Smooth muscle cell of the brain vasculature (primary cell): ENCODE measurements around the gene DCX.
"Not testable (repeated sequence)": the region's sequence is repeated elsewhere in the genome, so short reads cannot be mapped to it uniquely, and the experiment has no call there.

Experiments used
- DNase-seq: peaks from one replicate; pipeline ENCODE4 v3.0.0-alpha.2; 2012; ENCODE audit warnings: low read depth, low spot score

The DCX gene

GRCh38 chrX:111372086-111372485, 39.9 kb downstream of the DCX start:
- no peak for DNase-seq

GRCh38 chrX:111365770-111366325, 46.1 kb downstream of the DCX start:
- no peak for DNase-seq

- DNase-seq = no peak
These were observed 48.3 kb downstream of the DCX start for GRCh38 chrX:111363741-111364140.

GRCh38 chrX:111361751-111362150, 50.2 kb downstream of the DCX start:
- DNase-seq = no peak

GRCh38 chrX:111360839-111361238, 51.2 kb downstream of the DCX start:
- DNase-seq = no peak

DNA sequence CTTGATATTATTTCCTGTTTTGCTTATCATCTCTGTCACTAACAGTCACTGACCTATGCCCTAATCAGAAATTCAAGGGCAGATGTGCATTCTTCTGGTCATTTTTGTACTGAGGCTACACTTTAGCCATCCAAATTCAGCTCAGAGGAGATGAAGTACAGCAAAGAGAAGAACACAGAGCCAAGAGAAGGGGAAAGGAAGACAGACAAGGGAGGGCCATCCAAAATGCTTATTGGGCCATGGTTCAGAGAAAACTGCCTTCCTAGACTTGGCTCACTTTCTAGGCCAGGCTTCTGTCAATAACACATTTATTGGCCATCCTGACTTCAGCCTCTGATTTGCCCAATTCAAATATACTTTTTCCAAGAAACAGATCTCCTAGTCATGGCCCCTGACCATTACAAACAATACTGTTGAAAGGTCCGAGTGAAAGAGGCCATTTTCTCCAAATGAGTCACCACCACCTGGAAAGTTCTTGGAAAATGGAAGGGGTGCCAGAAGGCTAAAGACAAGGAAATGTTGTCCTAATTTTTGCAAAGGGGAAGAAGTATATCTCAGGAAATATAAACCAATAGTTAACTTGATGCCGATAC, 56.4 kb downstream of the DCX start:
- DNase-seq = no peak

GRCh38 chrX:111354496-111354895, 57.5 kb downstream of the DCX start:
- DNase-seq = no peak

GRCh38 chrX:111353793-111354192, 58.2 kb downstream of the DCX start:
- no peak for DNase-seq

DNA sequence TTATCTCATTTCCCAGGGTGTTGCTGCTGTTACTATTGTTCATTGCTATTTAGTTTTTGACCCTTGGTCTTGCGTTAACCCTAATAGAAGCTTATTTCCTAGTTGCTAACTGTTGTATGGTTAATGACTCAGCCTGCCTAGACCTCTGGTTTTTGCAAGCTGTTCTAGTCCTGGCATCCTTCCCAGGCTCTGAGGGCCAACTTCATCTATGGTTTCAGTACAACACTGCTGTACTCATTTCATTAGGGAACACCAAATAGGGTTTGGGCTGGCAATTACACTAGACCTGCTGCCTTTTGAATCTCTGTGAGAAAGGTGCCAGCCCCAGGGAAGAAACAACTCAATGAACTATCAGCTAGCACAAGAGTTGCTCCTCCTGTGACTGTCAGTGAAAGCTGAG, 59.6 kb downstream of the DCX start:
- DNase-seq = no peak

- DNase-seq = no peak
These were observed 62.1 kb downstream of the DCX start for GRCh38 chrX:111349934-111350333.

DNA sequence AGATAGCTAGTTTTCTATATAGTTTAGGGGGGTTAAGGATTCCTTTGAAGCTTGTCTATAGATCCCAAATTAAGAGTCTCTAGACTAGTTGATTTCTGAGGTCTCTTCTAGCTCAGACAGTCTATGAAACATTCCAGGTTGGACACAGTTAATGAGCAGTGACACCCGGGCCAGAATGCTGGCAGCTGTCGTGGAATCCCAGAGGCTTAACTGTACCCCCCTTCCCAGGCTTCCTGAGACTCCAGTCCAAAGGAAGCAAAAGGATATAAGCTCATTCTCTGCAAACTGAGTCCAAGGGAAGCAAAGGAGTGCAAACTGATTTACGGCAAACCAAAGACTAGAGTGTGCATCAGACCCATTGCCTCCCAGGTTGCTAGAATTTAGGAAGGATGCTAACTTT, 62.9 kb downstream of the DCX start:
- no peak for DNase-seq

DNA sequence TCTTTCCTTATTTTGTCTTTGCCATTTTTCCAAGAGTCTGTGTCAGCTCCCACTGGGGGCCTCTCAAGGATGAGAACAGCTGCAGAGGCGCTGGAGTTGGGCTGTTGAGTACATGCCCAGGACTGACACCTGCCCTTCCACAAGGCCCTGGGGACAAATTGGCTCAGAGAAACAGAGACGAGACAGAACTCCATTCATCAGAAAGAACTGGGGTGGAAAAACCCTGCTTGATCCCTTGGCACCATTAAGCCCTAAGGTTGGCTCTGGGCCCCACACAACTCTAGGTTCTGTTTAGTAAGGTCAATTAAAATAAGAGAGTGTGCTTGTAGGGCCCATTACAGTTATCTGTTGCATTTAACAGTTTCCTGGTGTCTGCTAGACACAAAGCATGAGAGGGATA, 63.6 kb downstream of the DCX start:
- no peak for DNase-seq

DNA sequence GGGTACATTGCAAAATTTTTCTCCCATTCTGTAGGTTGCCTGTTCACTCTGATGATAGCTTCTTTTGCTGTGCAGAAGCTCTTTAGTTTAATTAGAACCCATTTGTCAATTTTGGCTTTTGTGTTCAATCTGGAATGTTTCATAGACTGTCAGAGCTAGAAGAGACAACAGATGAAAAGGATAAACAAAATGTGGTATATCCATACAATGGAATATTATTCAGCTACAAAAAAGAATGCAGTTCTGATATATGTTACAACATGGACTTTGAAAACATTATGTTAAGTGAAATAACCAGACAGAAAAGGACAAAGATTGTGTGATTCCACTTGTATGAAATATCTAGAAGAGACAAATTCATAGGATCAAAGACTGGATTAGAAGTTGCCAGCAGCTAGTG, 65.8 kb downstream of the DCX start:
- DNase-seq = not testable (repeated sequence)

- DNase-seq = no peak
These were observed 71.9 kb downstream of the DCX start for GRCh38 chrX:111340054-111340453.

DNA sequence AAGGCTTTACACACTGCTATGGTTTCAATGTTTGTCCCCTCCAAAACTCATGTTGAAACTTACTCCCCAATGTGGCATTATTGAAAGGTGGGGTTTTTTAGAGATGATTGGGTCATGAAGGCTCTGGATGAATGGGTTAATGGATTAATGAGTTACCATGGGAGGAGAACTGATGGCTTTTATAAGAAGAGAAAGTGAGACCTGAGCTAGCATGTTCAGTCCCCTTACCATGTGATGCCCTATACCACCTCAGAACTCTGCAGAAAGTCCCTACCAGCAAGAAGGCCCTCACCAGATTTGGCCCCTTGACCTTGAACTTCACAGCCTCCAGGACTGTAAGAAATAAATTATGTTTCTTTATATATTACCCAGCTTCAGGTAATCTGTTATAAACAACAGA, 72.8 kb downstream of the DCX start:
- no peak for DNase-seq

DNA sequence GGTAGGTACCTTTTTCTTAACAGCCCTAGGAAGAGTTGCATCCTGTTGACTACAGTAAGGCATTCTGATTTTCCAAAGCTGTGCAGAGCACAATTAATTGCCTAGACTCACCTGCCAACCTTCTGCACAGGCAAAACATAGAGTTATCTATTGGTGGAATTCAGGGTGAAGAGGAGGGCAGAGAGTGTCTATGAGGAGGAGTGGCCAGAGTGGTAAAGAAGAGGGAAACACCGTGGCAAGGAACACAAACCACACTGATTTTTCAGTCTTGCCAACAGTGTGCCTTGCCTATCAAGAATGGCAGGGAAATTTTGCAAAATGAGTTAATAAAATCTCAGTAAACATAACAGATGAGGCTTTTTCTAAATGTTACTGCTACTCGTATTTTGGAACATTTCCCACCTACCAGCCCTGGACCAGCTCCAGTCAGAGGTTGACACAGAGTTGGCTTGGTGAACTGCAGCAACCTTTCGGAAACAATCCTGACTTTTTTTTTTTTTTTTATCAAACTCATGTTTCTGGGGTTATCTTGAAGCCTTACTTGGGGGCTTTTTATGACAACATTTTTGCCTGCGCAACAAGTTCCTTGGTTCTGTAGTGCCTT, 73.8 kb downstream of the DCX start:
- no peak for DNase-seq

- no peak for DNase-seq
These were observed 74.8 kb downstream of the DCX start for GRCh38 chrX:111337067-111337637.

GRCh38 chrX:111336141-111336540, 75.9 kb downstream of the DCX start:
- DNase-seq = no peak

DNA sequence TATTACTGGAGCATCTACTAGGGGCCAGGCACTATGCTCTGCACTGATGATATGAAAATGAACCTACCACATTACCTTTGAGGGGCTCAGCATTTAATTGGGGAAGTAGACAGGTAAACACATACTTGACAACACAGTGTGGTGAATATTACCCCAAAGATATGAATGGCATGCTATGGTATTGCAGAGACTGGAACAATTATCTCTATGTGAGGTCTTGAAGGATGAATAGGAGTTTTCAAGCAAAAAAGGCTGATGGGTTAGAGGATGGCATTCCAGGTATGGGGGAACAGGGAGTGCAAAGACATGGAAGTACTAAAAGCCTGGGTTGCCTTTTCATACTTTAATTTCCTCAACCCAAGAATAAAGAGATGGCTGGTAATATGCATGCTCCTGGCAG, 82.6 kb downstream of the DCX start:
- DNase-seq = no peak

- no peak for DNase-seq
These were observed 83.1 kb downstream of the DCX start for GRCh38 chrX:111328858-111329257.

DNA sequence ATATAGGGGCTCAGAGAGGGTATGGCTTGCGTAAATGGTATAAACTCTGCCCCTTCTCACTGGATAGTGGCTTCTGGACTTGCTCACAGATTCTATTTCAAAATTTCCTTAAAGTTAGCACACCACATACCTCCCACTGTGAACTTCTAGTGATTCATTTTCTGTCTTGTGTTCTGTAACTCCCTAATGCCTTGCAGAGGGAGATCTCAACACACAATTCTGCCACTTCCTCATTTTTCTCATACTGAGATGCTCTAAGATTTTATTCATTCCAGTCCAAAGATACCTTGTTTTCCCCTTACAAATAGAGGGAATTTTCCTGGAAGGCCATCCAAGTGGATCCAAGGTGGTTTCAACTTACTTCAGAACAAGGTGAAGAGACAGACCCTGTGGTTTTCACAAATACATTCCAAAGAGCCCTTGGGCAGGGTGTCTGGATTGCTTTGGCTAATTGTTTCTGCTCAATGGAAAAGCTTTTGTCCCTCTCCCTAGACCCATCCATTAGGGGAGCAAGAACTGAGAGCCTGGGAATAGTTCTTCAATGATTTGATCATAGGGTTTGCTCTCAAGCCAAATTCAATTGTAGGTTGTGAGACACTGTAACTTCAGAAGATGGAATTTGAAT, 89.6 kb downstream of the DCX start:
- DNase-seq = no peak

- DNase-seq = no peak
These were observed 92.5 kb downstream of the DCX start for GRCh38 chrX:111319451-111319850.

DNA sequence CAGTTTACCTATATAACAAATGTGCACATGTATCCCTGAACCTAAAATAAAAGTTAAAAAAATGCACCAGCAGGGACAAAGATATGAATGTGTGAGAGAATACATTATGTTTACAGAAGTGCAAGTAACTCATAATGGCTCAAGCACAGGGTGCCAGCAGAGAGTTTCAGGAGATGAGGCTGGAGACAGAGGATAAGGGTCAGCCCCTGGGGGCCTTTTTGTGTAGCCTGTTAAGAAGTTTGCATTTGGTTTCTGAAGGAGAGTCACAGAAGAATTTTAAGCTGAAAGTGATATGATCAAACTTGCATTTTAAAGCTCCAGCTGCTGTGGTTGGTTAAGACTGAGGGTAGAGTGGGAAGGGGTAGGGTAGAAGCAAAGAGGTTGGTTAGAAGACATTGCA, 93.1 kb downstream of the DCX start:
- DNase-seq = no peak
